HG03064 (cell line): ENCODE results near the gene A3GALT2.
"Not testable (repeated sequence)": the region's sequence is repeated elsewhere in the genome, so short reads cannot be mapped to it uniquely, and the experiment has no call there.

Source experiments
- ATAC-seq: cut with Tn5 transposase; IDR thresholded peaks from one replicate; pipeline ENCODE4 v1.9.1; 2021; ENCODE audit warnings: low read depth; ENCODE audit not compliant: unreplicated experiment

A3GALT2 gene

GRCh38 chr1:33317354-33317753, 3.5 kb downstream of the A3GALT2 start:
- no peak for ATAC-seq

- ATAC-seq, result no peak
Measured at GRCh38 chr1:33316601-33317000, 4.3 kb downstream of the A3GALT2 start.

DNA sequence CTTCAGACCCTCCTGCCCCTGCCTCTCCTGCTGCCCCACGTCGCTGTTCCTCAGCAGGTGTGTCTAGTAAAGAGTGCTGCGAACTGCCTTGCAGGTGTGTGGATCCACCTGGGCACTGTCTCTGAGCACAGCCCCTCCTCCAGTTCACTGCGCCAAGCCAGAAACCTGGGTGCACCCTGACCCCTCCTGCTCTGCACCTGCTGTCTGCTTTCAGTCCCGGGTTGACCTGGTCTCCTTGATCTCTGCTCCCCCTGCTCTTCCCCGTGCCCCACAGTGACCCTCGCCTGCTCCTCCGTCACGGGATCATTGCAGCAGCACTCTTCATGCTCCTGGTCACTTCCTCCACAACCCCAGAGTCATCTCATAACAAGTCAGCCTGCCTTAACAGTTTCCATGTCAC, 6.5 kb downstream of the A3GALT2 start:
- ATAC-seq, result no peak

DNA sequence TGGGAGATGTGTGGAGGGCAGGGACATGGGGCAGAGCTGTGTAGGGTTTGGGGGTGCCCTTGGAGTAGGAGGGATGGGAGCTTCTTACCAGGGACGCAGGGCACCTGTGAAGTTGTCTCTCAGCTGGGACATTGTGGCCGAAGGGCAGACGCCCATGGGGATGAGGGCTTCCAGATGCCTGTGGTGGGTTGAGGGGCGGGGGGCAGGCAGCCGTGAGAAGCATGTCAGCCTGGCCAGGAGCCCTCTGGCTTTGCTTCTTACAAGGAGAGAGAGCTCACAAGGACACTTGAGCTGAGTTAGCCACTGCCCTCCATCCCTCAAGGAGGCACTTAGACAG, 8.5 kb downstream of the A3GALT2 start:
- ATAC-seq, result no peak

GRCh38 chr1:33311706-33312412, 9.0 kb downstream of the A3GALT2 start:
- no peak for ATAC-seq

- no peak for ATAC-seq
Measured at GRCh38 chr1:33310702-33311101, 10.2 kb downstream of the A3GALT2 start.

- ATAC-seq, result not testable (repeated sequence)
Measured at GRCh38 chr1:33309351-33309750, 11.5 kb downstream of the A3GALT2 start.

- no peak for ATAC-seq
Measured at GRCh38 chr1:33307494-33307864, 13.4 kb downstream of the A3GALT2 start.

GRCh38 chr1:33306653-33307493, 14.0 kb downstream of the A3GALT2 start:
- ATAC-seq, result no peak

DNA sequence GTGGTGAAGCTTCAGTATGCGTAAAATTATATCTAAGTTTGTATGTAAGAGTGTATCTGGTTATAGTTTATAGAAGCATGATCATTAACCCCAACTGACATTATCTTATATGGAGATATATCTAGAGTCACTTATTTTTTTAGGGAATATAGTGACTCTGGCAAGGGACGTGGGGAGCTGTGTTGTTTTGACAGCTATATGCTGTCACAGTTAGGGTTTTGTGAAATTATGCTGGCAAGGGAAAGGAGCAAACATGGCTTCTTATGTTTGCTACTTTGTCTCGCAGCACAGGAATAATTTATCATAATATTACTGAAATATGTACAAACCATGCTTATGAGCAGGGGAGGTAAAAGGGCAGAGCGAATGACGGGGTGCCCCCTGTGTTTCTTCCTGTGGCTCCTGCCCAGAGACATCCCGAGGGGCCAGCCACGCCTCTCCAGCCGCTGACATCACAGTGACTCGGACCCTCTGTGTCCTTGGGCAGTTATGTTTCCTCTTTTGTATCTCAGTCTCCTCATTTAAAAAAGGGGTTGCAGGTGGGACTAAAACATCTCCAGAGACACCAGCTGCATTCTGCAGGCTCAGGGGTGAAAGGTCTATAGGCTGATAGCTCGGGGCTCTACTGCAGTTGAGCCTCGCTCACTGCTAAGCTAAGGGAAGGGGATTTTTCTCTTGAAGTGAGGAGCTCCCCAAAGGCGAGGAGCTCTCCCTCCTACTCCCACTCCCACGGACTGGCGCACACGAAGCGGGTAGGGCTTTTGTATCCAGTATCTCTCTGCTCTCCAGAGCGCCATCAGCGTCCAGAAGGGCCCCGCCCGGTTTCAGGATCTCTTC, 14.9 kb downstream of the A3GALT2 start:
- ATAC-seq, result no peak

GRCh38 chr1:33305016-33305415, 15.9 kb downstream of the A3GALT2 start:
- ATAC-seq, result no peak

DNA sequence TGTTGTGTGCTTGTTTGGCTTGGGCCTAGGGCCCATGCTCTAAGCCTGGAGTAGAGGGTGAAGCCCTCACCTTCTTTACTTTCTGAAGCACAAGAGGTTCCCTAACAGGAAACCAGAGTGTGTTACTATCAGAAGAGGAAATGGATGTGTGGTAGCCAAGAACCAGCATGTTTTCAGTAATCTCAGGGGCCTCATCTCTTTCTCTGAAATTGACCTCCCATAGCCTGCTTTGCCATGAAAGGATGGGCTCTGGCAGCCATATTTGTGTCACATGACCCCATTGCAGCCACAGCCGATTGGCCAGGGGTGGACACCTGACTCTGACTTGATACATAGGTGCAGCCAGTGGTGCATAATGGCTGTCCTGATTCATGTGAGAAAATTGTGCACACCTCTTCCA, 18.6 kb downstream of the A3GALT2 start:
- ATAC-seq, result no peak

DNA sequence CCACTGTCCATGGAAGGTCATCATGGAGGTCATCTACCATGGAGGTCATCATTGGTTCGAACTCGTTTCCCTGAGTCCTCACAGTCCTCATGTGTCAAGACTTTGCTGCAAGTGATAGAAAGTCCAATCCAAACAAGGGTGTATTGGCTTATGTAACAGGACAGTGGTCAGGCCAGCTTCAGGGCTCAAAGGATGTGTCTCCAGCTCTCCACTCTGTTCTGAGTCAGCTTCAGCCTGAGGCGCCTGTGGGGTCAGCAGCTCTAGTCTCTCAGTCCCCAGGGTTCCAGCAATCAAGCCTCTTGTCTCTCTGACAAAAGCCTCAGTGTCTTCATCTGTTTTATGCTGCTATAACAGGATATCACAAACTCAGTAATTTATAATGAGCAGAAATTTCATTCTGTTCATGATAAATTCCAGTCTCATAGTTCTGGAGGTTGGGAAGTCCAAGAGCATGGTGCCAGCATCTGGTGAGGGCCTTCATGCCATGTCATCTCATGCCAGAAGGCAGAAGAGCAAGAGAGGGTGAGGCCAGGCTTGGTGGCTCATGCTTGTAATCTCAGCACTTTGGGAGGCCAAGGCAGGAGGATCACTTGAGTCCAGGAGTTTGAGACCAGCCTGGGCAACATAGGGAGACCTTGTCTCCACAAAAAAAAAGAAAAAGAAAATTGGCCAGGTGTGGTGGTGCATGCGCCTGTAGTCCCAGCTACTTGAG, 19.5 kb downstream of the A3GALT2 start:
- ATAC-seq, result no peak

DNA sequence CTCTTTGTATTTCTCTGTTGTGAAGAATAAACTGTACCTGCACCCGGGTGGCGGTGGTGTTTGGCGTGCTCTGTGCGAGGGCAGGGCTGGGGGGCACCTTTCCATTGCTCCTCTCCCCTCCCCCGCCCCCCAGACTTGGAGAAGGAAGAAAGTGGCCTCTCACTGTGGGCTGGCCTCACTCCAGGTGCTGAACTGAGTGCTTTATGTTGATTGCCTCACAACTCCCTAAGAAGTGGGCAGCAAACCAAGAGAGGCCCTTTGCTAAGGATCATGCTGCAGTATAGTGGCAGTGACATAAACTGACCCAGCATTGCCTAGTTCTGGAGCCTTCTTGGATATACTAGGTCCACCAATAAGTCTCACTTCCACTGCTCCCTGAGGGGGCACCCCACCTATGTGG, 20.2 kb downstream of the A3GALT2 start:
- ATAC-seq, result no peak

GRCh38 chr1:33299461-33300155, 21.3 kb downstream of the A3GALT2 start:
- no peak for ATAC-seq

GRCh38 chr1:33298623-33299277, 22.1 kb downstream of the A3GALT2 start:
- no peak for ATAC-seq

- no peak for ATAC-seq
Measured at GRCh38 chr1:33297911-33298622, 22.8 kb downstream of the A3GALT2 start.

DNA sequence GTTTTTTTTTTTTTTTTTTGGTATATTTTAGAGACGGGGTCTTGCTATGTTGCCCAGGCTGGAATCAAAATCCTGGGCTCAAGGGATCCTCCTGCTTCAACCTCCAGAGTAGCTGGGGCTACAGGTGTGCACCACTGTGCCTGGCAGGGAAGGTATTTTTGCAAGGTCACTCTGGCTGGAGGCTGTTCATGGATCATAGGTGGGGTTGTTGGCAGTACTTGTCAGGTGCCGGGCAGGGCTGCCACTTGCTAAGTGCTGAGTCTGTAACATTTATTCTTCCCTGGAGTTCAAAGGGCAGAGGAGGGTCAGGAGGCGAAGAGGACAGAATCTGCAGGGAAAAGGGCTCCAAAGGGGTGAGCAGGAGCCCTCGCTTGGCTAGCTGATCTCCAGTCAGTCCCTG, 24.1 kb downstream of the A3GALT2 start:
- ATAC-seq, result no peak

DNA sequence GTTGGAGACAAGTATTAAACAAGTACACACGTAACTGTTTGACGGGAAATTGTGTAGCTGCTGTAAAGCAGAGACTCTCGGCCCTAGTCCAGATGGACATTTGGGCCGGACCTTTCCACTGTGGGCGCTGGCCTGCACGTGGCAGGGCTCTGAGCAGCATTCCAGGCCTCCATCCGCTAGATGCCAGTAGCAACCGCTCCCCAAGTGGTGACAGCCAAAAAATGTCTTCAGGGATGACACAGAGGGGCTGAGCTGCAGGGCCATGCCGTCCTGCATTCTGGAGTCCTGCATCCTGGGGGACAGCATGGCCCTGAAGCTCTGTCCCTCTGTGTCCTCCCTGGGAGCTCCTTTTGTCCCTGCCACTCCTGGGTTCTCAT, 24.8 kb downstream of the A3GALT2 start:
- ATAC-seq, result no peak
